ENCODE data around the gene FUCA1.

The FUCA1 gene

DNA sequence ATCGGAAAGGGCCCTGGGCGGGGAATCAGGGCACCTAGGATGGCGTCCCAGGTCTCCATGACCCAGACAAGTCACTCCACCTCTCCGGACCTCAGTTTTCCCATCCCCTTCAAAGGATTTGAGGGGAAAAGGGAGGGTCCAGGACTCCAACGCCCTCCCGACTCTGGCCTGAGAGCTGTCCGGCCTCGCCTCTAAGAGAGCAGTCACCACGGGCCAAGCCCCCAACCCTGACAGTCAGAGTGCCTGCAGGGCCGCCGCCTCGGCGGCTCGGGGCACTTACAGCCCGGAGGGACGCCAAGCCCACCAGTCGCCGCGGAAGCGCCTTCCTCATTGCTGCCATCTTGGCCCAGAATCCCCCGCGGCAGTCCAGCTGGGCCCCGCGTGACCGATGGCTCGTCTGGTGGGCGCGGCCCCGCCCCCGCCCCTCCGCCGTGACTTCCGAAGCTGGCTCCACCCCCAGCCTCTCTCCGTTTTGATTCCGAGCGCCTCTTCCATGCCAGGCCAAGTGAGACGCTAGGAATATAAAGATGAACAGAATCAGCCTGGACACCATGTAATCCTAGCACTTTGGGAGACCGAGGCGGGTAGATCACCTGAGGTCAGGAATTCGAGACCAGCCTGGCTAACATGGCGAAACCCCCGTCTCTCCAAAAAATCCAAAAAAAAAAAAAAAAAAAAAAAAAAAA is 42.9 kb downstream of the FUCA1 start, which contains the start of gene HMGCL:
HMGCL (minus strand) TSS at position 354 of the 686 bp plus-strand sequence; CDS start at position 340, 14 bp downstream.
- H3K27me3 Mint-ChIP-seq (ENCODE audit: low read depth, poor library complexity), result peaks cover 1% of the 10 kb centered on the region
- H3K4me1 Mint-ChIP-seq, result peaks cover 16% of the 10 kb centered on the region
- H3K36me3 Mint-ChIP-seq (ENCODE audit: low read depth), result peaks cover 3% of the 10 kb centered on the region
- H3K4me3 Mint-ChIP-seq, result peak within 1 kb of the TSS; percentile 99
- peak within 1 kb of the TSS; percentile 91 for H3K27ac Mint-ChIP-seq
- TF ChIP-seq, protein P1, sequence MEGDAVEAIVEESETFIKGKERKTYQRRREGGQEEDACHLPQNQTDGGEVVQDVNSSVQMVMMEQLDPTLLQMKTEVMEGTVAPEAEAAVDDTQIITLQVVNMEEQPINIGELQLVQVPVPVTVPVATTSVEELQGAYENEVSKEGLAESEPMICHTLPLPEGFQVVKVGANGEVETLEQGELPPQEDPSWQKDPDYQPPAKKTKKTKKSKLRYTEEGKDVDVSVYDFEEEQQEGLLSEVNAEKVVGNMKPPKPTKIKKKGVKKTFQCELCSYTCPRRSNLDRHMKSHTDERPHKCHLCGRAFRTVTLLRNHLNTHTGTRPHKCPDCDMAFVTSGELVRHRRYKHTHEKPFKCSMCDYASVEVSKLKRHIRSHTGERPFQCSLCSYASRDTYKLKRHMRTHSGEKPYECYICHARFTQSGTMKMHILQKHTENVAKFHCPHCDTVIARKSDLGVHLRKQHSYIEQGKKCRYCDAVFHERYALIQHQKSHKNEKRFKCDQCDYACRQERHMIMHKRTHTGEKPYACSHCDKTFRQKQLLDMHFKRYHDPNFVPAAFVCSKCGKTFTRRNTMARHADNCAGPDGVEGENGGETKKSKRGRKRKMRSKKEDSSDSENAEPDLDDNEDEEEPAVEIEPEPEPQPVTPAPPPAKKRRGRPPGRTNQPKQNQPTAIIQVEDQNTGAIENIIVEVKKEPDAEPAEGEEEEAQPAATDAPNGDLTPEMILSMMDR (IDR thresholded peaks at IDR 0.05), result no peak
- DNase-seq, result peak; percentile 91
- H3K9me3 Mint-ChIP-seq, result no peaks in the 10 kb centered on the region

DNA sequence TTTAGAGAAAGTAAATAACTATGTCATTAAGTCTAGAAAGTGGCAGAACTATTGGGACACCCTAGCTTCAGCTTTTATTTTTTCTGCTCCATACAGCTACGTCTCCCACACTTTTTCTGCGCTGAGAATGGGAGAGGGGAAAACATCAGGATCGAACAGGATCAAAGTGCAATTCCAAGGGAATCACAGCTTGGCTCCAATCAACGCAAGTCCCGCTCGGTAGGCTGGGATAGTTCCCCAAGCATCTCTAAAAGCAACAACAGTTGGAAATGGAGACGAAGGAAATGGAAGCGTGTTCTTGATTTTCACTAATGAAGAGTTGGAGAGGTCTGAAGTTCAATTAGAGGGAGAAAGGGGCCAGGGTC is 43.4 kb downstream of the FUCA1 start:
- TF ChIP-seq, protein P1 (IDR thresholded peaks at IDR 0.05), result no peak
- Mint-ChIP-seq H3K4me3 (peak overlapping the region; percentile 99), H3K9me3 (no peaks in the 10 kb centered on the region), H3K27ac (peak overlapping the region; percentile 91), H3K27me3 (ENCODE audit: low read depth, poor library complexity) (no peaks in the 10 kb centered on the region), H3K4me1 (peaks cover 16% of the 10 kb centered on the region), H3K36me3 (ENCODE audit: low read depth) (peaks cover 5% of the 10 kb centered on the region)
- DNase-seq, result no peak

DNA sequence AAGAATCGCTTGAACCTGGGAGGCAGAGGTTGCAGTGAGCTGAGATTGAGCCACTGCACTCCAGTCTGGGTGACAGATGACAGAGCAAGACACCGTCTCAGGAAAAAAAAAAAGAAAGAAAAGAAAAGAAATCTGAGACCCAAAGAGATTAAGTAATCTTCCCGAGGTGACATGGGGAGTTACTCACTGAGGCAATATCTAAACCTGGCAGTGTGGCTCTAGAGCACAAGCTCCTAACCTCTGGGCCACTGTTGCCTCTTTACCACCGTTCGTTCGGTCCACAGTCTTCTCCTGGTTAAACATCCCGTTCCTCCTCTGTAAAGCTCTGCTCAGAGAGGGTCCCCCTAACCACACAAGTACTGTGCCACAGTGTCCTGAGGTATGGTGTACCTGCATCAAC is 44.3 kb downstream of the FUCA1 start:
- H3K9me3 Mint-ChIP-seq, result no peaks in the 10 kb centered on the region
- TF ChIP-seq, protein P1 (IDR thresholded peaks at IDR 0.05), result no peak
- peaks cover 5% of the 10 kb centered on the region for H3K36me3 Mint-ChIP-seq (ENCODE audit: low read depth)
- no peak for DNase-seq
- peak overlapping the region; percentile 99 for H3K4me3 Mint-ChIP-seq
- no peaks in the 10 kb centered on the region for H3K27me3 Mint-ChIP-seq (ENCODE audit: low read depth, poor library complexity)
- no peak overlapping the region for H3K27ac Mint-ChIP-seq
- peaks cover 16% of the 10 kb centered on the region for H3K4me1 Mint-ChIP-seq

DNA sequence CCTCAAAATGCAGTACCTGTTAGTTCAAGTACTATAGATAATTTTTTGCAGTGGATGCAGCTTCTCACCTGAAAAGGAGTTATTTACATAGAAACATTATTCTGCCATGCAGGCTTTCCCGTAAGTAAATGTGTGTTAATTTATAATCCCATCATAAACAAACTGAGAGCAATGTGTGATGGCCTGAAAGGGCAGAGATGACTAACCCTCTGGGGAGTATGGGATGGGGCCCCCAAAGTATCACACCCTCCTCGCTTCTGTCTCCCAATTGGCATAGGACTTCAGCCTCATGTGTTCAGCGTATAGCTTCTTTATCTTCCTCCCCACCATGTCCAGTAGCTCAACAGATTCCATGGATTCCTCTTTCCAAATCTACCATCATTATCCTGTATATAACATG is 50.5 kb downstream of the FUCA1 start:
- DNase-seq, result no peak
- H3K36me3 Mint-ChIP-seq (ENCODE audit: low read depth), result peaks cover 18% of the 10 kb centered on the region
- H3K27ac Mint-ChIP-seq, result no peak overlapping the region
- H3K4me3 Mint-ChIP-seq, result no peak overlapping the region
- H3K4me1 Mint-ChIP-seq, result no peaks in the 10 kb centered on the region
- no peaks in the 10 kb centered on the region for H3K27me3 Mint-ChIP-seq (ENCODE audit: low read depth, poor library complexity)
- TF ChIP-seq, protein P1 (IDR thresholded peaks at IDR 0.05), result no peak
- no peaks in the 10 kb centered on the region for H3K9me3 Mint-ChIP-seq

DNA sequence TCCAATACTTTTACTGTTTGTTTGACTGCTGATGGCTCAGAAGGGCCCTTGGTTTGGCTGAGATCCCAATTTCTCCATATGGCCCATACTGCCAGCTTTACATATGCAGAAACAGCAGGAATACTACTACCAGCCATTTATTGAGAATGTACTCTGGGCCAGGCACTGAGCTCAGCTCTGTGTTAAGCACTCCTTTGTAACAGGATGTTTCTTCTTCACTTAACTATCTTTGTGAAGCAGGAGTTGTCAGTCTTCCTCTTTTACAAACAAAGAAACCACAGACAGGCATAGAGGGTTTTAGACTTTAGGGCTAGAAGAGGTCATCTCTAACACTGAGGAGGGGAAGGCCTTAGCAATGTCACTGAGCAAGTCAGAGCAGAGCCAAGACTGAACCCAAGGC is 51.2 kb downstream of the FUCA1 start:
- Mint-ChIP-seq H3K27ac (no peak overlapping the region), H3K27me3 (ENCODE audit: low read depth, poor library complexity) (no peaks in the 10 kb centered on the region), H3K4me1 (no peaks in the 10 kb centered on the region), H3K36me3 (ENCODE audit: low read depth) (peaks cover 22% of the 10 kb centered on the region), H3K9me3 (no peaks in the 10 kb centered on the region), H3K4me3 (no peak overlapping the region)
- DNase-seq, result no peak
- TF ChIP-seq, protein P1 (IDR thresholded peaks at IDR 0.05), result no peak

DNA sequence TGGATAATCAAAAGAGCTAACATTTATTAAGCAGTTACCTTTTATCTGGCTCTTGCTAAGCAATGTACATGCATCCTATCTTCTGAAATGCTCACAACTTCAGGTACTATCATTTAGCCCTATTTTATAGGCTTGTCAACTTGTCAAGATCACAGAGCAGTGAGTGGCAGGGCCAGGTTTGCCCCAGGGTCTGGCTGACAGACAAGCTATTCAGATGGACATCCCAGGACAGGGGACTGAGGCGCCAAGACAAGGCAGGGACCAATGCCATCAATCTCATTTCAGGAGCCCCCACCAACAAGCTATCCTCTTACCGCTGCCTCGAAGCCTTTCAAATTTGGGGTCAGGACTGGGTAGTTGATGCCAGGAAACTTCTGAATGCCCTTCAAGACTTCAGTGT is 51.7 kb downstream of the FUCA1 start:
- DNase-seq, result no peak
- Mint-ChIP-seq H3K4me1 (no peaks in the 10 kb centered on the region), H3K27me3 (ENCODE audit: low read depth, poor library complexity) (no peaks in the 10 kb centered on the region), H3K4me3 (no peak overlapping the region), H3K36me3 (ENCODE audit: low read depth) (peaks cover 24% of the 10 kb centered on the region), H3K9me3 (no peaks in the 10 kb centered on the region), H3K27ac (no peak overlapping the region)
- TF ChIP-seq, protein P1 (IDR thresholded peaks at IDR 0.05), result no peak
